HG02678 (cell line): ENCODE measurements around the gene RPS27L.

ENCODE experiments used
- ATAC-seq: cut with Tn5 transposase; IDR thresholded peaks from one replicate; pipeline ENCODE4 v1.9.1; 2021; ENCODE audit warnings: mild to moderate bottlenecking, moderate library complexity; ENCODE audit not compliant: unreplicated experiment

The RPS27L gene

DNA sequence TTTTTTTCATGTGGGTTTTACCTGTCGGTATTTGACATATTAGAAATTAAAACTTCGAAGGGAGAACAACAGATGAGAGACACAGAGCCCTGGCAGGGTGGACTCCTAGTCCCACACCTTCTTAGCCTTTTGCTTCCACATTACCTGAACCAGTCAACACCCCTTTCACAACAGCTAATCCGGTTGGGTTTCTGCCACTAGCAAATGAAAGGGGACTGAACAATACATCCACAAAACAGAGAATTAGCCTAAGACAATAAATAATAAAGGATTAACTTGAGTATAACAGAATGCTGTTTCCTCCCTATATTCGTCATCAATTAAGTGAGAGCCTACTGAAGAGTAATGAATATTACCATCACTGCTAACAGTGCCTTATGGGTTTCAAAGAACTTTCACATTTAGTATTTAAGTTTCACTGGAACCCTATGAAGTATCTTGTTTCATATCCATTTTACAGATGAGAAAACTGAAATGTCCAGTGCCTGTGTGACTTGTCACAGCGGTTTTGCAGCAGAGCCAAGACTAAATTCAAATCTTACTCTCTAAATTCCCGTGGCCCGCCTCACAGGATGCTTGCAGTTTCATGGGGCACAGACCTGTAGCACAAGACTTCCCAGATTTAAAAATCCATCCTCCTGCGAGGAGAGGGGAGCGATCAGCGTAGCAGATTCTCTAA, 31.1 kb upstream of the RPS27L start:
- peak; percentile 10 for ATAC-seq

DNA sequence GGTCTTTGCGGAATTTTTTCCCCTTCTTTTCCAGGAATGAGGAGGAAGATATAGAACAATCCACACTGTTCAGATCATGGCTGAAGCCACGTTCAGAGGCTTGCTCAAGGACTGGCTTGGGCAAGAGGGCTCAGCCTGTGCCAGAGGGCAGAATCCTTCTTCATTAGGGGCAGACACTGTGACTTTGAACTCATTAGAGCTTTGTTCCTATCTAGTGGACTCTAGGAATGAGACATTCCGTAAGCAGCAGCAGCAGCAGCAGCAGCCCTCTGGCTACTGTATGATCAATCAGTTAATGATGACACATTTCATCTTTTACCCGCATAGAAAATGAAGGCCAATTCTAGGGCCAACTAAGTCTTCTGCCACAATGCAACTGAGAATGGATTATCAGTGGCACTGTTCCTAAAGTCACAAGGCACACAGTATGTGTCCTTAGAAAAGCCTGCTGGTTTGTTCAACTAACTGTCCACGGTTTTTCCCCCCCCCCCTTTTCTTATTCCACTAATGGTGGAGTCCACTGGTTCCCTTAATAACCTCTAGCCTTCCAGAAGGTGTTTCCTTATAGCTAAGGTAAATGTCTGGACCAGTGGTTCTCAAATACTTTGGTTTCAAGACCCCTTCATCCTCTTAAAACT, 30.4 kb upstream of the RPS27L start:
- no peak for ATAC-seq

DNA sequence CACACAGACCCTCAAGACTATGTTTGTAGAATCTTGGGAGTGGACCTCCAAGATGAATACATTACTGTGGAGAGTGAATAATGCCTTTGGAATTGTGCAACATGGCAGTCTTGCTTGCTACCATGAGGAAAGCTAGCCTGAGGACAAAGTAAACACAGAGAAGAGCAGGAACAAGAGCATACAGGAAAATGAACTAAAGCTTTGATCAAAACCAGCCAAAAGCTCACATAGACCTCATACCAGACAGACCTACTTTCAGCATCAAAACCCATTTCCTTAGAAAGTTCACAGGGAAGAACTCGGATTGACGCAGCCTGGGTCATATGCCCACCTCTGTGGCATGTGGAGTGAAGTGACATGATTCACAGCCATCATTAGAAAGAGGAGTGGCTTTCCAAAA, 28.8 kb upstream of the RPS27L start:
- ATAC-seq = no peak

DNA sequence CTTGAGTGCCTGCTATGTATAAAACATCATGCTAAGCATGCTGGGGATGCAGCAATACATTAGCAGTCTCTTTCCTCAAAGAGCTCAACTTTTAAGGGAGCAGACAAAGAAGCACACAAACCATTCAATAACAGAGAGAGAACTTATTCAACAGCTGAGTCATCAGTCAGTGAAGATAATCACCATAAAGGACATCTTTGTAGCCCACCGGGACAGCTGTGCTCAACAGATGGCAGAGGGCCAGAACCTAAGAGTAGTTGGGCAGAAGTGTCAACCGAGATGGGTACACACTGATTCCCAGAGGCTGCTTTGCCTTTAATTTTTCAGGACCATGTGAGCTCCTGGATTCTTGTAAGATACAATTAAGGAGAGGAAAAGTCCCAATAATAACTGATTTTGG, 27.9 kb upstream of the RPS27L start:
- no peak for ATAC-seq

DNA sequence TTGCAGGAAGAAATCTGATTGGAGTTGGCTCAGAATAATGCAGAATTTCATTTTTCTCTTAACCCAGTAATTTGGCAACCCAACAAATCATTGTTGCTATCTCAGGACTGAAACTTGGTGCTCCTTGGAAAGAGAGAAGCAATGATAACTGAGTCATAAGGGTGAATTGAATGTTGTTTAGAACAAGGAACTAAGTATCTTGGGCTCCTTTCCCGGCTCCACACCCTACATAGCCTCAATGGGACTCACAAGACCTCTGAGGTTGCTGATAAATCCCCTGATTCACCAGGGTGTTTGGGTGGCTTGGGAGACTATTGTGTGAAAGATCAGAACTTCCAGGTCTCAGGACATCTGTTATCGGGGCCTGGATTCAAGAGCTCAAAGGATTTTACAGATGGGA, 24.4 kb upstream of the RPS27L start:
- no peak for ATAC-seq

DNA sequence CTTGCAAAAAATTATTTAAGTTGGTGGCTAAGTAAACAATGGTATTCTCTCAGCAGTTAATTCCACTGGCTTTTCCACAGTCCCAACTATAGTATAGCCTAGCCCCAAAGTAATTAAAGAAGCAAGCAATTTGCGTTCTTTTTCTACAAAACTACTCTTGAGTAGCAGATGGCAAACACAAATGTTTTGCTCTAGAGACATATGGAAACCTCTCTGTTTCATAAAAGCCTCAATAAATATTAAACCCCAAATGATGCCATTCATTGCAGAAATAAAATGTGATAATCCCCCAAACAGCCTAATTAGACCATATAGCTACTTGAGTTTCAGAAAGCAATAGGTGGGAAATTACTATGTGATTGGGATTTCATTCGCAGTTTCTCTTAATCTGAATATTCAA, 23.5 kb upstream of the RPS27L start:
- no peak for ATAC-seq

DNA sequence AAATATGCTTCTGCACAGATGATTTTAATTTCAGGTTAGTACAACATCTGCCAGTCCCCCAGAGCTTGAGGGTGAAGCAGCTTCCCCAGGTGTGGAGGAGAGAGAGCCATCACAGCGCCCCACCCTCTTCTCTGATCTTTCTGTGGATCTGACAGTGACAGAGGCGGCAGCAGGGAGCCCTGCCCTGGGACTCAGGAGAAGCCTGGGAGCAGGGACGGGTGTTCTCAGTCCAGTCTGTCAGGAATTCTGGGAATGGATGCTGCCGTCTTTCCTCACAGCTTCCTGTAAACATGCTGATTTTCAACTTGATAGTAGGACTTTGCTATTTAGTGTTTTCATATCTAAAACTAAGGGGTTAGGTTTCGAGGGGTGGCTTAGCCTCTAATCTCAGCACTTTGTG, 20.8 kb upstream of the RPS27L start:
- no peak for ATAC-seq

DNA sequence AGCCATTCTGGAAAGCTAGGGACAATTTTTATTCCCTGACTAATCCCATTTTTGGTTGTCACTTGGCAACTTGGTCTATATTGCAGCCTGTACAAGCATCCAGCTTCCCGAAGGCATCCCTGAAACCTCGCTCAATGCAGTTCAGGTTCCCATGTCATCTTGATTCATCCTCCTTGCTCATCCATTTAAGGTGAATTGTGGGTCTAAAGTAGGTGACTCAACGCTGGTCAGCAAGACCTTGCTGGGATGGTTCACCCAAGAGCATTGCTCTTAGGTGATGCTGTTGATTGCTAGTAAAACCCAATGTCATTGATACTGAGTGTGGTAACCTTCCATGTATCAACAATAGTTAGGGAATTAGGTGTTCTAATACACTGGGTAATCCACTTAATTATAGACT, 19.0 kb upstream of the RPS27L start:
- no peak for ATAC-seq

DNA sequence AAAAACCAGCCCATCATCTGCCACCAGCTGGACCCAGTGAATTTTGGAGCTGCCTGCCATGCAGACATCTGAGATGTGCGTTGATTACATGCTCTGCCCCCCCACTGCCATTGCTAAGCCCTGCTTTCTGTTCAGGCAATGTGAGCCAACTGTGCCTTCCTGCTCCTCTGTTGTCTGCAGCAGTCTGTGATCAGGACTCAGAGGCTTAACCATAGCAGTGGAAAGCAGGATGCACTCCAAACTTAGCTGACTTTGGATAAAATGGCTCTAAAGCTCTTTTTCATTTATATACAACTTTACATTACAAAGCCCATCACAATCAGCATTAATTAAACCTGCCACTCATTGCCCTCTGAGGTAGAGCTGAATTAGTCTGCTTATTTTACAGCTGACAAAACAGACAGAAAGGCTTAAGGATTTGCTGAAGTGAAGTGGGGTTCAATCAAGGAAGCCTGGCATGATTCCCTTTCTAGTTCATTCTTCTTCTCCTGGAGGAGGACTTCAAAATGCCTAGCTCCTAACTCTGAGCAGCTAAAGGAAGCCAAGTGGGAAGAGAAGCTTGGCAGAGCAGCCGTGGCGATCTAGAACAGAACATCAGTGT, 15.7 kb upstream of the RPS27L start:
- no peak for ATAC-seq

DNA sequence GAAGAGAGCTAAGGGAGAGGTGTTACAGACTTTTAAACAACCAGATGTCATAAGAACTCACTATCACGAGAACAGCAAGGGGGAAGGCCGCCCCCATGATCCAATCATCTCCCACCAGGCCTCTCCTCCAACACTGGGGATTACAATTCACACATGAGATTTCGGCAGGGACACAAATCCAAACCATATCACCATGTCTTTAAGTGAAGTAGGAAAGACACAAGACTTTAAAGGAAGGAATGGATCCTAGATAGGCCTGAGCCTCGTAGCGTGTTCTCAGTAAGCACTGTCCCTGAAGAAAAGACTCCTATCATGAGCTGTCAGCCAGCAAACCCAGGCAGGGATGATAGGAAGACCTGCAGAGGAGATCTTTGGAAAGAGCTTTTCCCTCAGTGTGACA, 15.1 kb upstream of the RPS27L start:
- no peak for ATAC-seq

DNA sequence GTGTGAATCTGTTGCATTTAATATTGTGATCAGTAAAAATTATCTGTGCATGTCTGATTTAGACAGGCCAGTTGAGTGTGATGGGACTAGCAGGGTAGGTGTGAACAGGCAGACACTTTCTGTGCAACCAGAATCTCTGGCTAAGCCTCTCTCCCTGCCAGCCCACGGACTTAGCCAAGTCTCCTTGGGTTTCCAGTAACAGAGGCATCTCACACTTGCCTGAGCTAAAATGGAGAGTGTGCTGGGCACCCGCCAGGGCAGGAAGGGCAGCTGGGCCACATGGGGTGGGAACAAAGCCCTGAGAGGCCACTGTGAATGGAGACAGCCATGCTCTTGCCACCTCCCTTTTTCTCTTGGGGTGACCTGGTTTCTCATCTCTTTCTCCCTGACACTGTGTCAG, 12.5 kb upstream of the RPS27L start:
- no peak for ATAC-seq

DNA sequence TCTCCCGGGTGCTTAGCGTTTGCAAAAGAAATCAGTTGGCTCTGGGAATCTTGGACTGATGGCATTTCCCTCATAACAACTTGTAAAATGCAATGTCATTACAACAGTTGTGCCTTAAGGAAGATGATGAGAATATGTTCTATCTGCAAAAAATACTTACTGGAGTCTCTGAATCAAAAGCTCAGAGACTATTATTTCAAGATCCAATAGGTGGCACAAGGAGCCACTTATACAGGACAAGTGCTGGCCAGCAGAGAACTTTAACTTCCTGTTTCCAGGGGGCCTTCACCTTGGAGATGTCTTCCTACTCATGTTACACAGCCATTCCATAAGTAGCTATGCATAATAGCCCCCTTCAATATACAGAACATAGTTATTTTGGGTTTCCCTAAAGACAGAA, 8.9 kb upstream of the RPS27L start:
- no peak for ATAC-seq

DNA sequence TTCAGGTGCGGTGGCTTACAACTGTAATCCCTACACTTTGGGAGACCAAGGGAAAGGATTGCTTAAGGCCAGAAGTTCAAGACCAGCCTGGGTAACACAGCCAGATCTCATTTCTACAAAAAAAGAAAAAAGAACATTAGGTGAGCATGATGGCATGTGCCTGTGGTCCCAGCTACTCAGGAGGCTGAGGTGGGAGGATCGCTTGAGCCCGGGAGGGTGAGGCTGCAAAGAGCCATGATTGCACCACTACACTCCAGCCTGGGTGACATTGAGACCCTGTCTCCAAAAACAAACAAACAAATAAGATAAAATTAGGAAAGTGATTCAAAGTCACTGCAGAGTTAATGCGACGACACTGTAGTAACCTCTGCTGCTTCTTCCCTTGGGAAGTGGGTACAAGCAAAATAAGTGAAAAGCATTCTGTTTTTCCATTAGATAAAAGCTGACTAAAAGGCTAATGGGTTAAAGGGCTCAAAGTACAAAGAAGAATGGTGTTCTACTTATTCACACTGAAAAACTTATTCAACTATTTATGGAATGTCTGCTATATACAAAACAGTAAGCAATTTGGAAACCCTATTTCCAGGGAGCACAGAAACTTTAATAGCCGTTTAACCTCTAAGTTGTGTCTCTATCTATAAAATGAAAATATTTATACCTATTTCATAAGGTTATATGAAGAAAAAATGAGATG, 8.0 kb upstream of the RPS27L start:
- ATAC-seq = no peak

DNA sequence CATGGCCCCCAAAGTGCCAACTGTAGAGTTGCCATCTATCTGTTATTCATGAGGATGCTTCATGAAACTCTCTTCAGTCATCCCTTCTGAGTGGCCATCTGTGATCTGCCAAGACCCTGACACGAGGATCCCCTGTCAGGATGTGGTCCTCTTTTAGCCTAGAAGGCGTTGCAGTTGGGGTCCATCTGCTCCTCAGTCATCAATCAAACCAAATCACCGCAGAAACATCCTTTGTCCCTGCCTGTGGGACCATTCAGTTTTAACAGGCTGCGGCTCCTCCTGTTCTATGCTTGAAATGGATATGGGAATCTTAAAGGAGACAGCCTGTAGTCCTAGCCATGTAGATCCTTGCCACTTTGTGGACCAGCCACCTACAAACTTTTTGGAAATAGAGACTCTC, 5.9 kb upstream of the RPS27L start:
- no peak for ATAC-seq

DNA sequence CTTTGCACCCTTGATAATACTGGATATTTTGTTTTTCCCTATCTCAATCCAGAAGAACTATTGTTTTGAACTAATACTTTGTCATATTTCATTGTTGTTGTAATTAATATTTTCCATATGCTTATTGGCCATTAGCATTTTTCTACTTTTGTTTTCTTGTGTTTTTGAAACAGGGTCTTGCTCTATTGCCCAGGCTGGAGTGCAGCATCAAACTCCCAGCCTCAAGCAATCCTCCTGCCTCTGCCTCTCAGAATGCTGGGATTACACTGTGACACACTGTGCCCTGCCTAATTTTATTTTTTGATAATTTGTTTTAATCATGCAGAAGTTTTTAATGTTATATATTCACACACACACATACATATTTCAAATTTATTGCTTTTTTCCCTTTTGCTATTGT, 3.4 kb upstream of the RPS27L start:
- ATAC-seq = no peak

DNA sequence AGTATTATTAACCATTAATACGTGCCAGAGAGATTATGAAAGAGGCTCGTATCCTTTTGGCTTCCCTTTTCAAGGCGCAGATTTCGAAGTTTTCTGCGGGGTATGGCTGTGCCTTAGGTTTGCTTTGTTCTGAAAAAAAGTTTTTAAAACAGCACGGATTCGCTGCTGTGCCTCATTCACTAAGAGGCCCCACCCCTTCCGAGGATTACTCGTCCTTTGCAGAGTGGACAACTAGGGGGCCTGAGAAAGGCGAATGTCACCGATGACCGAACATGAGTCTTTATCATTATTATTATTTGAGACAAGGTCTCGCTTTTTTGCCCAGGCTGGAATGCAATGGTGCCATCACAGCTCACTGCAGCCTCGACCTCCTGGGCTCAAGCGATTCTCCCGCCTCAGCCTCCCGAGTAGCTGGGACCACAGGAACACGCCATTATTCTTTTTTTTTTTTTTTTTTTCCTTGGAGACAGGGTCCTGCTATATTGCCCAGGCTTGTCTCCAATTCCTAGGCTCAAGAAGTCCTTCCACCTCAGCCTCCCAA, 684 bp upstream of the RPS27L start:
- peak; percentile 27 for ATAC-seq

DNA sequence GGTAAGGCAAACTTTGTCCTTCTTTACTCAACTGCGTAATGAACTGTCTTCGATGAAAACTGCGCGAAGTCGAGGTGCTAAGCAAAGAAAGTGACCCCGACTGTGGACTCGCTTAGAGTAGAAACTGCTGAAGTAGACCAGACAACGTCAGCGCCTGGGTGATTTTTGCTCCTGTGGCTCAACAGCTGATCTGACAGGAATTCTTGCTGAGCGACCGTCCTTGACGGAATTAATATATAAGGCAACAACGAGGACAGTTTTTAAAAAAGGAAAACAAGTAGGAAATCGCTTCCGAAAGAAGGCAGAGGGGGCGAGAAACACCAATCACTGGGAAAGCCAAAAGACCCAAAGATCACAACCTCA, 541 bp downstream of the RPS27L start:
- no peak for ATAC-seq

DNA sequence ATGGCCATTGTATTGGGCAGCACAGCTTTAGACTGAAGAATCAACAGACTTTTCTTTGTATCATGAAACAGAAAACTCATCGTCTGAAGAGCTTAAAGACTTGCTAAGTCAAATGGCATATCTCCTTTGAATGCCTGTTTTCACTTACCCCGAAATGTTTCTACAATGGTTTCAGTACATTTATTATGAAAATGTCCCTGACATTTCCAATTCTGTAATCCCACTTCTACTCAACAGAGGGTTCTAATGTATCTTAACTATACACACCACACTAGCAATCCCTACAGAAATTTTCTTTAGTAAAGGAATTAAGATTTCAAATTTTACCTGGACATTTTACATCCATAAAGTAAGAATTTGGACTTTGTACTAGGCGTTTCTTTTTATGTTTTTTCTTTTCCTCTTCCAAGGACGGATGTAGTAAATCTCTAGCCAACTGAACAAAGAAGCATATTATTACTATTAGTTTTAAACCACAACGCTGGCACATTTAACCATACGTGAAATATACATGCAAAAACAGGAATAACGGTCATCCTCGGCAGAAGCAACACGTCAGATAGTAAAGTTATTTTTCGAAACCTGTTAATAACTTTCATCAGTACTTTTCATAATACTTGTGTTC, 1.1 kb downstream of the RPS27L start:
- ATAC-seq = no peak

DNA sequence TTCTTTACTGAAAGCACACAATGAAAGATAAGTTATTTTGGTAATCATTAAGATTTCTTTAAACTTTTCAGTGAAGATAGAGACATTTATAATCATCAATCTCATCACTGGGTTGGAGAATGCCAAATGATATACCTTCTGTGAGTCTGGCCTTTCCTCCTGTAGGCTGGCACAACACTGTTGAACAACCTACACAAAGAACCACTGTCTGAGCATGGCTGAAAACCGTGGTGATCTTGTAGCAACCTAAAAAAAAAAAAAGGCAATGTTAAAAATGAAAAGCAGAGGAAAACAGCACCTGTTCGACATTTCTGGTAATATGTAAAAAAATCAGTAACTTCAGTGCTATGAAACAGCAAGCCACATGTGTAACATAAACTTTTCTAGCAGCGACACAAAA, 1.8 kb downstream of the RPS27L start:
- no peak for ATAC-seq

DNA sequence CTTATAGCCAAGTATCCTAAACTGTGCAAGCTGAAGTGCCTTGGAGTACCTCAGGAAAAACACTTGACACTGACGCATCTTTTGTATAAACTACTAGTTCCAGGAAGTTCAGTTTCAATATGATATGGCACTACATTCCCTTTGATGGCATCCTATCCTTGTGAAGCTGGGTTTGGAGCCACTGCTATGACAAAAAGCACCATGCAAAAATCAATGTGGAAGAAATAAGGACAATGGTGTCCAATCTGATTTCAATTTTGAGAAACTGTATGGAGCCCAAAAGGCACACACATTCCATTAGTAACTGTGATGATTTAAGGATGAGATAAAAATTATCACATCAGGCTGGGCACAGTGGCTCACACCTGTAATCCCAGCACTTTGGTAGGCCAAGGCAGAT, 5.6 kb downstream of the RPS27L start:
- no peak for ATAC-seq

DNA sequence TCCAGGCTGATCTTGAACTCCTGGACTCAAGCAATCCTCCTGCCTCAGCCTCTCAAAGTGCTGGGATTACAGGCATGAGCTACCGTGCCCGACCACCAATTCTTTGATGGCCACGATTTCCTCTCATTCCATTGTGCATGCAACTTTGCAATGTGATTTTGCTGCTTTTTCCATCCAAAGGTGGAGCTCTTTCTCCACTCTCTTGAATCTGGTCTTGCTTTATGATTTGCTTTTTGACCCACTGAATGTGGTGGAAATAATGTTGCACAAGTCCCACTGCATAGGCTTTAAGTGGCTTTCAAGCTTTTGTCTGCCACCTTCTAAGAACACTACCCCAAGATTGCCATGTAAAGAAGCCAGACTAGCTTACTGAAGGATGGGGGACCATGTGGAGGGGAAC, 10.6 kb downstream of the RPS27L start:
- ATAC-seq = no peak
